ENCODE results near the gene GOLPH3. TPM values are rescaled to one million over a fixed set of nuclear protein-coding genes. Genes with fewer than 3 reads are reported as not detected.

GOLPH3 gene
- polyA plus RNA-seq, 4 donors, result 53.0 to 93.2 (median 74.4) TPM

DNA sequence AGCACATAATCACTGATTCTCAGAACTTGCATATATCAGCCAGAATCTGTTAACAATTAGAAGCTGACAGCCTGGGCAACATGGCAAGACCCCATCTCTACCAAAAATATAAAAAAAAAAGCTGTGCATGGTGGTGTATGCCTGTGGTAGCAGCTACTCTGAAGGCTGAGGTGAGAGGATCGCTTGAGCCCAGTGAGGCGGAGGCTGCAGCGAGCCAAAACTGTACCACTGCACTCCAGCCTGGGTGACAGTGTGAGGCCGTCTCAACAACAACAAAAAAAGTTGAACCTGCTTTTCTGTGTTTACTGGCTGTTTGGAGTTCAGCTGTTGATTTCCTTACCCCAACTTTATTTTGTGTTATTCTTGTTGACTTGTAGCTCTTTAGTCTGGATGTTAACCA, 66.8 kb downstream of the GOLPH3 start:
- 96 to 100% (median 96%) methylated on average over 4 of the region's 4 CpGs for WGBS, 3 donors
- Histone ChIP-seq H3K27me3 (ENCODE audit: control insufficient read depth in 3 of 3, insufficient read depth in 3 of 3, low read length in 3 of 3) (no peaks in the 10 kb centered on the region), H3K4me3 (ENCODE audit: low read depth in 1 of 3, low read length in 3 of 3) (no peak overlapping the region), H3K4me1 (ENCODE audit: control insufficient read depth in 3 of 3, insufficient read depth in 2 of 3, low read depth in 1 of 3, low read length in 2 of 3) (no peaks in the 10 kb centered on the region), H3K27ac (ENCODE audit: low read depth in 1 of 3, low read length in 2 of 3) (no peak overlapping the region), H3K36me3 (ENCODE audit: control insufficient read depth in 3 of 3, insufficient read depth in 2 of 3, low read depth in 1 of 3, low read length in 3 of 3) (peaks cover 7 to 50% (median 39%) of the 10 kb centered on the region in 3 donors), H3K9me3 (ENCODE audit: control insufficient read depth in 2 of 2, insufficient read depth in 1 of 2, low read depth in 1 of 2, low read length in 1 of 2) (no peaks in the 10 kb centered on the region)
- FAIRE-seq, result no peak
- DNase-seq, result no peak

DNA sequence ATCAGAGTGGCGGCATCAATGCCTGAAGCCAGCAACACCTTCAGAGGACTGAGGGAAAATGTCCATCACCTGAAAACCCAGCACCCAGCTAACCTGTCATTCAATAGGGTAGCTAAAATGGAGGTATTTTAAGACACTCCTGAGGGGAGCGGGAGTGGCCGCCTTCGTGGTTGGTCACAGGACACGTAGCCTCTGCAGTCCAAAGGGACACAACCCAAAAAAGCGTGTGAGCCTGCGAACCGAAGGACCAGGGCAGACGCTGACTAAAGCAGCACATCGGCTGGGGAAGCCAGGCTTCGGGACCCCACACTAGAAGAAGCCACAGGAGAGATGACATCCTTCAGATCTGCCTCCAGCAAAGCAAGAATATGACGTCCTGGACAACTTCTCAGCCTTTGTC, 70.6 kb downstream of the GOLPH3 start:
- DNase-seq (no peak), FAIRE-seq (no peak)
- H3K4me3 ChIP-seq (ENCODE audit: low read depth in 1 of 3, low read length in 3 of 3), result no peak overlapping the region
- no peak overlapping the region for H3K27ac ChIP-seq (ENCODE audit: low read depth in 1 of 3, low read length in 2 of 3)
- no peaks in the 10 kb centered on the region for H3K27me3 ChIP-seq (ENCODE audit: control insufficient read depth in 3 of 3, insufficient read depth in 3 of 3, low read length in 3 of 3)
- H3K36me3 ChIP-seq (ENCODE audit: control insufficient read depth in 3 of 3, insufficient read depth in 2 of 3, low read depth in 1 of 3, low read length in 3 of 3), result peaks cover 7 to 54% (median 34%) of the 10 kb centered on the region in 3 donors
- 95 to 97% (median 97%) methylated on average over 12 of the region's 12 CpGs for WGBS, 3 donors
- no peaks in the 10 kb centered on the region for H3K4me1 ChIP-seq (ENCODE audit: control insufficient read depth in 3 of 3, insufficient read depth in 2 of 3, low read depth in 1 of 3, low read length in 2 of 3)
- no peaks in the 10 kb centered on the region for H3K9me3 ChIP-seq (ENCODE audit: control insufficient read depth in 2 of 2, insufficient read depth in 1 of 2, low read depth in 1 of 2, low read length in 1 of 2)

DNA sequence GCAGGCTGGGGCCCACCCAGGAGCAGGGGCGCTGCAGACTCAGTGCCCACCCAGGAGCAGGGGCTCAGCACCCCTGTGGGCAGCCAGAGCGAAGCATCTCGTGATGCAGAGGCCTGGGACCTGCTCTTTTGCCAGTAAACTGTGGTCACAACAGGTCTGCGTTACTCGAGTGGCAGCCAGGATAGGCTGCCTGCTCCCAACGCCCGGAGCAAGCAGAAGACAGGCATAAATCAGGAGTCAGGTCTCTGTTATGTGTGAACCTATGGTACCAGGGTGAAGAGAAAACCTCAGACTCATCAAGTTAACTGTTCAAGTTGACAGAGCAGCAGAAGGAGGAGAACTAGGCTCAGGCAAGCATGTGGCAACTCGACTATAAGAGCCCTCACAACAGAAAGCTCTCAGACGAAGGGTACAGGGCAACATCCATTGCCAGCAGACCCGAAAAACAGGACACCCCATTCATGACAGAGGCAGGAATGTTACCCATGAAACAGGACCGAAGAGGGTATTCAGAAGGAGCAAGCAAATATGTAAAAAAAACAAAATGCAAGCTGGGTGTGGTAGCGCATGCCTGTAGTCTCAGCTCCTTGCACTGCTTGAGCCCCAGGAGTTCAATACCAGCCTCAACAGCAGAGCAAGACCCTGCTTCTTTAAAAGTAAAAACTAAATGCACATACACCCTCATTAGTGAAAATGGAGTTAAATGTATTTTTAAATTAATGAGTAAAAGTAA, 71.7 kb downstream of the GOLPH3 start:
- Histone ChIP-seq H3K27me3 (ENCODE audit: control insufficient read depth in 3 of 3, insufficient read depth in 3 of 3, low read length in 3 of 3) (no peaks in the 10 kb centered on the region), H3K4me3 (ENCODE audit: low read depth in 1 of 3, low read length in 3 of 3) (no peak overlapping the region), H3K4me1 (ENCODE audit: control insufficient read depth in 3 of 3, insufficient read depth in 2 of 3, low read depth in 1 of 3, low read length in 2 of 3) (no peaks in the 10 kb centered on the region), H3K36me3 (ENCODE audit: control insufficient read depth in 3 of 3, insufficient read depth in 2 of 3, low read depth in 1 of 3, low read length in 3 of 3) (peaks cover 7 to 61% (median 33%) of the 10 kb centered on the region in 3 donors), H3K9me3 (ENCODE audit: control insufficient read depth in 2 of 2, insufficient read depth in 1 of 2, low read depth in 1 of 2, low read length in 1 of 2) (no peaks in the 10 kb centered on the region), H3K27ac (ENCODE audit: low read depth in 1 of 3, low read length in 2 of 3) (no peak overlapping the region)
- 87 to 93% (median 88%) methylated on average over 12 of the region's 12 CpGs for WGBS, 3 donors
- no peak for FAIRE-seq
- DNase-seq, result no peak

DNA sequence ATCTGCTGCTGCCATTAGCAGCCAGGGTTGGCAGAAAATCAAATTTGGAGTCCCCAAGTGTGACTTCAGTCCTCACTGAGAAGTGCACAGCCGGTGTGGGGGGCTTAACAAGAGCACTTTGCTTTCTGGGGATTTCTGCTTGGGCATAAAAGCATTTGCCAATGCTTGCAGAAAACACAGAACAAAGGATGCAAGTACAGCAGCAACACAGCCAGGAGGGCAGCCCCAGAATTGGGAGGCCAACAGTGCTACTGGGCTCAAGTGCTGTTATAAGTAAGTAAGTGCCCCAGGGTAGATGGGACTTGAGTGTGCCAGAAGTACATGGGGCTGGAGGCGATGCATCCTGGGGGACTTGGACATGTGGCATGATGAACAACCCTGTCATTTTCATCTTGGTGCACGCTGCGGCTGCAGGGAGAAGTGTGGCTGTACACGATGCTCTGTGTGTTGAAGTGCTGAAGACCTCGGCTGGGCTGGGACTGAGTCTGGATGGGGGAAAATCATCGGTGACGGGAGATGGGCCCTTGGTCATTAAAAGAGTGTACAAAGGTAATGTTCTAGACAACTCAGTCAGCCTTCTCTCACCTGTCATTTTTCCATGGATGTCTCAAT, 73.3 kb downstream of the GOLPH3 start:
- FAIRE-seq (no peak), DNase-seq (no peak)
- Histone ChIP-seq H3K4me3 (ENCODE audit: low read depth in 1 of 3, low read length in 3 of 3) (no peak overlapping the region), H3K4me1 (ENCODE audit: control insufficient read depth in 3 of 3, insufficient read depth in 2 of 3, low read depth in 1 of 3, low read length in 2 of 3) (no peaks in the 10 kb centered on the region), H3K27me3 (ENCODE audit: control insufficient read depth in 3 of 3, insufficient read depth in 3 of 3, low read length in 3 of 3) (no peaks in the 10 kb centered on the region), H3K27ac (ENCODE audit: low read depth in 1 of 3, low read length in 2 of 3) (no peak overlapping the region), H3K36me3 (ENCODE audit: control insufficient read depth in 3 of 3, insufficient read depth in 2 of 3, low read depth in 1 of 3, low read length in 3 of 3) (peaks cover 4 to 58% (median 23%) of the 10 kb centered on the region in 3 donors), H3K9me3 (ENCODE audit: control insufficient read depth in 2 of 2, insufficient read depth in 1 of 2, low read depth in 1 of 2, low read length in 1 of 2) (no peaks in the 10 kb centered on the region)
- 91 to 96% (median 94%) methylated on average over 8 of the region's 8 CpGs for WGBS, 3 donors

DNA sequence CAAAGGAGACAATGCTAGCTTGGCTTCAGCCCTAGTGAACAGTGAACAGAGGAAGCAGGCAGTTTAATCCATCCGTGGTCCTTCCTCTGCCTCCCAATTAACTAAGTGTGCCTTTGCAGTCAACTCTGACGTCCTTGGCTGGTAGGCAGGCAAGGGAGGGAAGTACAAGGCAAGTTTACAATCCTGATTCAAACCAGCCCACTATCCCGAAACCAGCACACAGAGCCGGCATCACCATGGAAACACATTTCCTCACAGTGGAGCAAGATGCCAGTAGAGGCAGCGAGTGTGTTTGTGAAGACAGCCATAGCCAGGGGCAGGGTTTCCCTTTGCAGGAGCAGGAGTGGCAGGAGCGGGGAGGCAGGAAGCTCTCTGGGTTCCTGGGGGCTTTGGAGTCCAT, 73.9 kb downstream of the GOLPH3 start:
- Histone ChIP-seq H3K4me3 (ENCODE audit: low read depth in 1 of 3, low read length in 3 of 3) (no peak overlapping the region), H3K4me1 (ENCODE audit: control insufficient read depth in 3 of 3, insufficient read depth in 2 of 3, low read depth in 1 of 3, low read length in 2 of 3) (no peaks in the 10 kb centered on the region), H3K27me3 (ENCODE audit: control insufficient read depth in 3 of 3, insufficient read depth in 3 of 3, low read length in 3 of 3) (no peaks in the 10 kb centered on the region), H3K36me3 (ENCODE audit: control insufficient read depth in 3 of 3, insufficient read depth in 2 of 3, low read depth in 1 of 3, low read length in 3 of 3) (peaks cover 2 to 60% (median 23%) of the 10 kb centered on the region in 3 donors), H3K27ac (ENCODE audit: low read depth in 1 of 3, low read length in 2 of 3) (no peak overlapping the region), H3K9me3 (ENCODE audit: control insufficient read depth in 2 of 2, insufficient read depth in 1 of 2, low read depth in 1 of 2, low read length in 1 of 2) (no peaks in the 10 kb centered on the region)
- DNase-seq (no peak), FAIRE-seq (no peak)
- 75 to 85% (median 84%) methylated on average over 6 of the region's 6 CpGs for WGBS, 3 donors

DNA sequence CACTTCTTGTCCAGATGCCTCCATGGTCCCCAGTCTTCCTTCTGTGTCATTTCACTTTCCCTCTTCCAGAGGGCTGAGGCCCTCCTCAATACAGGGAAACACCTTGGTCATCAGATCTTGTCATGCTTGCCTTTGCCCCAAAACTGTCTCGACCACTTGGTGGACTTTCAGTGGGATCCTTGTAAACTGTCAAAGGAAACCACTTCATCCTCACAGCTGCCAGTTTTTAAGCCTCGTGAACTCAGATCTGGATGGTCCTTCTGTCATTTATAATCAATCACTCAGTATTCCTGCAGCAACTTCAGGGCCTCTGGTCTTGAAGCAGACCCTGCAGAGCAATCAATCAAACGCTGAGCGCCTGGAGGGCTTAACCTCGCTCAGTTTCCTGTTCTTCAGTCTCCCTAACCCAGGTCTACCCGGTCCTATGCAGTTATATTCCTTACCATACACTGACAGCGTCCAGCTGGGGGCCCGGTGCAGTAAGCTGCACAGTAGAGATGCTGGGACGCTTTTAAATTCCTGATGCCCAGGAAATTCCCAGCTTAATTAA, 74.6 kb downstream of the GOLPH3 start:
- Histone ChIP-seq H3K9me3 (ENCODE audit: control insufficient read depth in 2 of 2, insufficient read depth in 1 of 2, low read depth in 1 of 2, low read length in 1 of 2) (no peaks in the 10 kb centered on the region), H3K4me1 (ENCODE audit: control insufficient read depth in 3 of 3, insufficient read depth in 2 of 3, low read depth in 1 of 3, low read length in 2 of 3) (no peaks in the 10 kb centered on the region), H3K27me3 (ENCODE audit: control insufficient read depth in 3 of 3, insufficient read depth in 3 of 3, low read length in 3 of 3) (no peaks in the 10 kb centered on the region), H3K4me3 (ENCODE audit: low read depth in 1 of 3, low read length in 3 of 3) (no peak overlapping the region), H3K27ac (ENCODE audit: low read depth in 1 of 3, low read length in 2 of 3) (peak overlapping the region in 1 of 3 donors; percentile 62), H3K36me3 (ENCODE audit: control insufficient read depth in 3 of 3, insufficient read depth in 2 of 3, low read depth in 1 of 3, low read length in 3 of 3) (peaks cover 2 to 57% (median 21%) of the 10 kb centered on the region in 3 donors)
- FAIRE-seq, result no peak
- DNase-seq, result no peak
- WGBS, 3 donors, result 70 to 91% (median 87%) methylated on average over 9 of the region's 9 CpGs

DNA sequence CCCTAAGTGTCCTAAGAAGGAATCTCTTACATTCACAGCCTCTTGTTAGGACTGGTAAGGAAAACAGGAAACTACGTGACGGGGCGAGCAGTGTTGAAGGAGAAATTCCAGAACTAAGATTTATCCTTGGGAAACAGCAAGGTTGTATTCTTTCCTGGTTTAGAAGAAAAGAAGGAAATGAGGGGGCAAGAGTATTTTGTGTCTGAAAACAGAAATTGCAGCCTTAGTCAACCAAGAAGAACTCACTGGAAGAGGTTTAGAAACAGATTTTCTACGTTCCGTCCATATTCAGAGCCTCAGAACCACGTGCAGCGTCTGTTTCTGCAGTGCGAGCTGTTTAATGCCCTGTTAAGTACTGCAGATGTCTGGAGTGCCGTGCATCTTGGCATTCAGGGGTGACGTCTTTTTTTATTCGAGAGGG, 75.2 kb downstream of the GOLPH3 start:
- 87 to 94% (median 90%) methylated on average over 11 of the region's 11 CpGs for WGBS, 3 donors
- Histone ChIP-seq H3K27me3 (ENCODE audit: control insufficient read depth in 3 of 3, insufficient read depth in 3 of 3, low read length in 3 of 3) (no peaks in the 10 kb centered on the region), H3K27ac (ENCODE audit: low read depth in 1 of 3, low read length in 2 of 3) (peak overlapping the region in 2 of 3 donors; percentile 18 to 62), H3K36me3 (ENCODE audit: control insufficient read depth in 3 of 3, insufficient read depth in 2 of 3, low read depth in 1 of 3, low read length in 3 of 3) (peaks cover 2 to 53% (median 21%) of the 10 kb centered on the region in 3 donors), H3K9me3 (ENCODE audit: control insufficient read depth in 2 of 2, insufficient read depth in 1 of 2, low read depth in 1 of 2, low read length in 1 of 2) (no peaks in the 10 kb centered on the region), H3K4me1 (ENCODE audit: control insufficient read depth in 3 of 3, insufficient read depth in 2 of 3, low read depth in 1 of 3, low read length in 2 of 3) (no peaks in the 10 kb centered on the region), H3K4me3 (ENCODE audit: low read depth in 1 of 3, low read length in 3 of 3) (no peak overlapping the region)
- DNase-seq (no peak), FAIRE-seq (no peak)

DNA sequence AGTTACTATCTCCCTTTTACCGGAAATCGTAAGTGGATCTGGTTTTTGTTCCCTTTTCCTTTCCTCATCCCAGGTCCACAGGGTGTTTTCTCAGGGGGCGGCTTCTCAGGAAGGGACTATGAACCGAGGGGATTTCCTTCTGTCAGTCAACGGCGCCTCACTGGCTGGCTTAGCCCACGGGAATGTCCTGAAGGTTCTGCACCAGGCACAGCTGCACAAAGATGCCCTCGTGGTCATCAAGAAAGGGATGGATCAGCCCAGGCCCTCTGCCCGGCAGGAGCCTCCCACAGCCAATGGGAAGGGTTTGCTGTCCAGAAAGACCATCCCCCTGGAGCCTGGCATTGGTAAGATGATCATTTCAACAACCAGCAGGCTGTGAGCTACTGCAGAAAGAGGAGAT, 75.8 kb downstream of the GOLPH3 start:
- peak overlapping the region in 2 of 3 donors; percentile 11 to 18 for H3K27ac ChIP-seq (ENCODE audit: low read depth in 1 of 3, low read length in 2 of 3)

More for the DNA sequence above, 75.8 kb downstream of the GOLPH3 start:
- FAIRE-seq, result no peak
- Histone ChIP-seq H3K27me3 (ENCODE audit: control insufficient read depth in 3 of 3, insufficient read depth in 3 of 3, low read length in 3 of 3) (no peaks in the 10 kb centered on the region), H3K4me3 (ENCODE audit: low read depth in 1 of 3, low read length in 3 of 3) (no peak overlapping the region), H3K36me3 (ENCODE audit: control insufficient read depth in 3 of 3, insufficient read depth in 2 of 3, low read depth in 1 of 3, low read length in 3 of 3) (peaks cover 0 to 48% (median 18%) of the 10 kb centered on the region in 3 donors), H3K4me1 (ENCODE audit: control insufficient read depth in 3 of 3, insufficient read depth in 2 of 3, low read depth in 1 of 3, low read length in 2 of 3) (no peaks in the 10 kb centered on the region), H3K9me3 (ENCODE audit: control insufficient read depth in 2 of 2, insufficient read depth in 1 of 2, low read depth in 1 of 2, low read length in 1 of 2) (no peaks in the 10 kb centered on the region)
- WGBS, 3 donors, result 79 to 90% (median 85%) methylated on average over 9 of the region's 9 CpGs
- DNase-seq, result no peak

Measured in small intestine (tissue), 7 donors.